Neuronal stem cell (in vitro differentiated cells): ENCODE data around the gene SMIM15.

Source experiments
- DNase-seq: peaks from one replicate; pipeline ENCODE4 v3.0.0-alpha.2; 2013; ENCODE audit warnings: low spot score
- H2AFZ ChIP-seq: one replicate; pipeline ENCODE4 v1.6.1; 2013; ENCODE audit warnings: mild to moderate bottlenecking, low read length, inconsistent platforms
- H2AK5ac ChIP-seq: 2 replicates; pipeline ENCODE4 v1.6.1; 2013; ENCODE audit warnings: low read depth, mild to moderate bottlenecking, inconsistent platforms, low read length, moderate library complexity, mixed read lengths
- H2BK120ac ChIP-seq: 2 replicates; pipeline ENCODE4 v1.6.1; 2013; ENCODE audit warnings: low read depth, mild to moderate bottlenecking, inconsistent platforms, low read length, moderate library complexity, mixed read lengths
- H2BK12ac ChIP-seq: one replicate; pipeline ENCODE4 v1.6.1; 2013; ENCODE audit warnings: low read length, inconsistent platforms
- H2BK15ac ChIP-seq: 2 replicates; pipeline ENCODE4 v1.6.1; 2013; ENCODE audit warnings: mild to moderate bottlenecking, low read length, inconsistent platforms, mixed read lengths
- H2BK5ac ChIP-seq: one replicate; pipeline ENCODE4 v1.6.1; 2013; ENCODE audit warnings: inconsistent platforms, mild to moderate bottlenecking, low read length, moderate library complexity
- H3K14ac ChIP-seq: one replicate; pipeline ENCODE4 v1.6.1; 2013; ENCODE audit warnings: low read length, inconsistent platforms
- H3K18ac ChIP-seq: 2 replicates; pipeline ENCODE4 v1.6.1; 2013; ENCODE audit warnings: low read length, inconsistent platforms
- H3K23ac ChIP-seq: 2 replicates; pipeline ENCODE4 v1.6.1; 2013; ENCODE audit warnings: low read depth, mild to moderate bottlenecking, mixed read lengths, low read length, inconsistent platforms; ENCODE audit not compliant: poor library complexity
- H3K27ac ChIP-seq: replicated peaks from 3 replicates; pipeline ENCODE4 v1.5.1; 2013; ENCODE audit warnings: low read length, inconsistent platforms
- H3K27me3 ChIP-seq, 3 experiments: 2 replicates each; pipeline ENCODE4 v1.6.1; 2013; ENCODE audit warnings: low read length in 3 of 3, mild to moderate bottlenecking in 2 of 3, inconsistent platforms in 1 of 3, low read depth in 1 of 3, mixed read lengths in 1 of 3, moderate library complexity in 1 of 3; ENCODE audit not compliant: control insufficient read depth in 3 of 3, insufficient read depth in 3 of 3
- H3K36me3 ChIP-seq, 2 donors: replicated peaks in 1 of 2; 2 replicates each; pipeline ENCODE4 v1.6.1; 2013; ENCODE audit warnings: low read length in 2 of 2; ENCODE audit not compliant: control insufficient read depth in 2 of 2, insufficient read depth in 2 of 2
- H3K4ac ChIP-seq: 2 replicates; pipeline ENCODE4 v1.6.1; 2013; ENCODE audit warnings: inconsistent platforms, mild to moderate bottlenecking, low read length, moderate library complexity
- H3K4me1 ChIP-seq, 2 donors: 1 replicate in 1 of 2; 2 replicates in 1 of 2; pipeline ENCODE4 v1.6.1; 2013; ENCODE audit warnings: low read length in 2 of 2, low read depth in 1 of 2; ENCODE audit not compliant: control insufficient read depth in 2 of 2, insufficient read depth in 1 of 2
- H3K4me2 ChIP-seq: one replicate; pipeline ENCODE4 v1.6.1; 2013; ENCODE audit warnings: mild to moderate bottlenecking, low read length, inconsistent platforms; ENCODE audit not compliant: insufficient read depth, poor library complexity, severe bottlenecking
- H3K4me3 ChIP-seq, 2 donors: 2 replicates each; pipeline ENCODE4 v1.5.1; 2013; ENCODE audit warnings: low read length in 2 of 2, mild to moderate bottlenecking in 2 of 2, inconsistent platforms in 1 of 2, moderate library complexity in 1 of 2
- H3K79me1 ChIP-seq: one replicate; pipeline ENCODE4 v1.6.1; 2013; ENCODE audit warnings: low read depth, mild to moderate bottlenecking, inconsistent platforms, low read length, moderate library complexity
- H3K9ac ChIP-seq: one replicate; pipeline ENCODE4 v1.6.1; 2013; ENCODE audit warnings: mild to moderate bottlenecking, low read depth, low read length, inconsistent platforms; ENCODE audit not compliant: poor library complexity
- H3K9me3 ChIP-seq, 2 donors: replicated peaks in 1 of 2; 2 replicates each; pipeline versions ENCODE3 to v1.6.1; 2013; ENCODE audit warnings: low read length in 2 of 2, mild to moderate bottlenecking in 2 of 2, inconsistent platforms in 1 of 2, low read depth in 1 of 2, mixed read lengths in 1 of 2, moderate library complexity in 1 of 2; ENCODE audit not compliant: control insufficient read depth in 2 of 2, insufficient read depth in 1 of 2
- H4K8ac ChIP-seq: one replicate; pipeline ENCODE4 v1.6.1; 2013; ENCODE audit warnings: low read depth, mild to moderate bottlenecking, inconsistent platforms, low read length, moderate library complexity
- H4K91ac ChIP-seq: one replicate; pipeline ENCODE4 v1.6.1; 2013; ENCODE audit warnings: low read length, low read depth, mild to moderate bottlenecking, inconsistent platforms; ENCODE audit not compliant: poor library complexity
- WGBS, 2 donors: extraction: QIAGEN DNeasy Blood & Tissue Kit; methylation state at CpG; one replicate each; pipeline ENCODE4 v1.1.7; 2013; ENCODE audit warnings: missing lambda C conversion rate in 2 of 2, mixed read lengths in 1 of 2; ENCODE audit not compliant: insufficient read length in 2 of 2, insufficient replicate concordance in 1 of 2; ENCODE audit errors: extremely low coverage in 2 of 2; 5-methylcytosine and 5-hydroxymethylcytosine counted together

The SMIM15 gene

GRCh38 chr5:61159070-61159469 lies 3.2 kb downstream of the SMIM15 start:
- Histone ChIP-seq H3K36me3 (peaks cover 3 to 54% of the 10 kb centered on the region in 2 donors), H2BK12ac (no peak overlapping the region), H2AFZ (no peak overlapping the region), H3K9me3 (peaks cover 0 to 18% of the 10 kb centered on the region in 2 donors), H3K18ac (no peak overlapping the region), H3K14ac (no peak overlapping the region), H3K23ac (no peak overlapping the region), H3K27ac (no peak overlapping the region), H2BK15ac (no peak overlapping the region), H2AK5ac (no peak overlapping the region), H3K4me3 (no peak overlapping the region), H2BK120ac (no peak overlapping the region), H3K4ac (no peak overlapping the region), H3K4me2 (no peak overlapping the region), H2BK5ac (no peak overlapping the region), H4K91ac (no peak overlapping the region), H3K9ac (no peak overlapping the region), H3K4me1 (peaks cover 2 to 4% of the 10 kb centered on the region in 2 donors), H3K79me1 (peaks cover 8% of the 10 kb centered on the region), H3K27me3 (no peaks in the 10 kb centered on the region), H4K8ac (no peak overlapping the region)
- DNase-seq: no peak
- WGBS, 2 donors: no CpG with 5 or more reads among the region's 3 CpGs

- Histone ChIP-seq H2BK5ac (no peak overlapping the region), H3K36me3 (peaks cover 0 to 11% of the 10 kb centered on the region in 2 donors), H3K4me1 (no peaks in the 10 kb centered on the region), H3K9ac (no peak overlapping the region), H3K27ac (no peak overlapping the region), H3K79me1 (no peaks in the 10 kb centered on the region), H3K4me2 (no peak overlapping the region), H3K18ac (no peak overlapping the region), H3K4ac (no peak overlapping the region), H4K8ac (no peak overlapping the region), H3K23ac (no peak overlapping the region), H2BK15ac (no peak overlapping the region), H3K27me3 (no peaks in the 10 kb centered on the region), H3K4me3 (no peak overlapping the region), H2AFZ (no peak overlapping the region), H2BK12ac (no peak overlapping the region), H2BK120ac (no peak overlapping the region), H4K91ac (no peak overlapping the region), H2AK5ac (no peak overlapping the region), H3K14ac (no peak overlapping the region), H3K9me3 (peaks cover 0 to 10% of the 10 kb centered on the region in 2 donors)
- DNase-seq: no peak
- no CpG with 5 or more reads among the region's 2 CpGs for WGBS, 2 donors
Measured at GRCh38 chr5:61151893-61152292, 10.4 kb downstream of the SMIM15 start.

DNA sequence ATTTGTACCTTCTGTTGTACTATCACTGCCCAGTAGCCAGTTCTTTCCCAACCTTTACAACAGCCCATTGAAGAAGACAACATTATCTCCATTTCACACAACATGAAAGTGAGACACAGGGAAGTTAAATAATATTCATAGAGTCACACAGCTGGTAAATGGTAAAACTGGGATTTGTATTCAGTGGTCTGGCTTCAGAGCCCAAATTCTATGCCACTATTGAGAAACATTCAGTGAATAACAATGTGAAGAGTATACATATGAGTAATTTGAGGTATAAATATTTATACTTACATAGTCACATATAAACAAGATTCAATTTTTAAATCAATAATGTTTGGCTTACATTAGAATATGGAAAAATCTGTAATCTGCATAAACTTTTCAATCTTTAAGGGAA lies 13.8 kb downstream of the SMIM15 start:
- DNase-seq: no peak
- H3K27ac ChIP-seq: no peak overlapping the region
- no peaks in the 10 kb centered on the region for H3K4me1 ChIP-seq
- H3K79me1 ChIP-seq: no peaks in the 10 kb centered on the region
- no peak overlapping the region for H2AK5ac ChIP-seq
- no peaks in the 10 kb centered on the region for H3K9me3 ChIP-seq
- H4K8ac ChIP-seq: no peak overlapping the region
- no peaks in the 10 kb centered on the region for H3K27me3 ChIP-seq
- no peaks in the 10 kb centered on the region for H3K36me3 ChIP-seq
- H4K91ac ChIP-seq: no peak overlapping the region
- no peak overlapping the region for H3K9ac ChIP-seq
- no peak overlapping the region for H3K4ac ChIP-seq
- no peak overlapping the region for H2AFZ ChIP-seq
- H2BK120ac ChIP-seq: no peak overlapping the region
- no peak overlapping the region for H2BK5ac ChIP-seq
- H2BK12ac ChIP-seq: no peak overlapping the region
- no peak overlapping the region for H3K4me3 ChIP-seq
- H3K4me2 ChIP-seq: no peak overlapping the region
- no peak overlapping the region for H3K18ac ChIP-seq
- H3K14ac ChIP-seq: no peak overlapping the region
- no peak overlapping the region for H2BK15ac ChIP-seq
- H3K23ac ChIP-seq: no peak overlapping the region

DNA sequence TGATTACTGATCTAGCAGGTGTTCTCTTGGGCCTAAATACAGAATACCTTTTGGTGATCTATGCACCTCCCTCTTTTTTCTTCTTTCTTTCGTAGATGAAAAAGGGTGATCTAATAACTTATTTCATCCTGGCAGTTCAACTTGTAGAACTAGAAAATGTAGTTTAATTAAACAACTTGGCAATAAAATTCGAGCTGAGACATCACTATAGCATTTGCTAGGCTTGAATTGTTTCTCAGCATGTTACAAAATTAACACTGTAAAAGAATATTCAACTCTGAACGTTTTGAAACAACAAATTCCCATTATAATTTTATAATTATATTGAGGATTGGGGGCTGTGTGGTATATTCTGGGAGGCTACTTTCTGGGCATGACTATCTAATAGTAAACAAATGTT lies 19.5 kb downstream of the SMIM15 start:
- Histone ChIP-seq H2BK12ac (no peak overlapping the region), H2AK5ac (no peak overlapping the region), H3K4me1 (peaks cover 0 to 6% of the 10 kb centered on the region in 2 donors), H3K27me3 (no peaks in the 10 kb centered on the region), H3K4ac (no peak overlapping the region), H3K9me3 (no peaks in the 10 kb centered on the region), H2AFZ (no peak overlapping the region), H3K79me1 (no peaks in the 10 kb centered on the region), H3K27ac (no peak overlapping the region), H2BK15ac (no peak overlapping the region), H3K36me3 (no peaks in the 10 kb centered on the region), H3K9ac (no peak overlapping the region), H2BK120ac (no peak overlapping the region), H3K4me3 (no peak overlapping the region), H4K91ac (no peak overlapping the region), H3K14ac (no peak overlapping the region), H3K18ac (no peak overlapping the region), H4K8ac (no peak overlapping the region), H3K23ac (no peak overlapping the region), H3K4me2 (no peak overlapping the region), H2BK5ac (no peak overlapping the region)
- no CpG with 5 or more reads among the region's 3 CpGs for WGBS, 2 donors
- no peak for DNase-seq
